ENCODE measurements around the gene TSHZ1.

Gene TSHZ1

DNA sequence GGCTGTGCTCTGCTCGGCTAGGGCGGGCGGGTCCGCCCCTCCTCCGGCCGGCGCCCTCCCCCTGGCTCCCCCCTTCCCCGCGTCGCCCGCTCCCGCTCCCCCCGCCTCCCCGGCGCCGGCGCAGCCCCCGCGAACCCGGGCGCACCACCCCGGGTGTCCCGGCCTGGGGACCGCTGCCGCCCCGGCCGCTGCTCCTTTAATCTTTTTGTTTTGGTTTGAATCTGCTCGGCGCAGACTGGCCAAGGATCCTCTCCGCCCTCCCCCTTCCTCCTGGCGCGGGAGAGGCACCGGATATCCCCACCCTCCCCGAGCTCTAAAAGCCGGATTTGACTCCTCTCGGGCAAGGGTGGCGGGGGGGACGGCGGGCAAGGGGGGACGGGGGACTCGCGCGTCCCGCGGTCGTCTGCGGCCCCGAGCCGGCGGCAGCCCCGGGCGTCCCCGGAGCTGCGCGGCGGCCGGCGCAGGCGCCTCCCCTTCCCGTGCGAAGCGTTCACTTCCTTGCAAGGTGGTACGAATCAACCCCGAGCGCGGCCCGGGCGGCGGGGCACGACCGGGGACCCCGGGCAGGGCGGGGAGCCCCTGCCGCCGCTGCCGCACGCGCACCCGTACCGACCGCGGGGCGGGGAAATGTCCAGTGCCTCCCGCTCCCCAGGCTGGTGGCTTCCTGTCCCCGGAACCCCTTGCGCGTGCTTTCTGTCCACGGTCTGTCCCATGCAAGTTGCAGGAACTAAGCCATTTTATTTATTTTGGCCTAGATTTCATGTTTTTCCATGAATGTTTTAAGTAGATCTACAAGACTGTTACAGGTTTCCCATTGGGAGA is 1.3 kb upstream of the TSHZ1 start, which contains the start of gene PTGR3:
Gene PTGR3, minus strand, starts transcription at position 11 of the 822 bp plus-strand sequence. CDS start 81 bp downstream, outside the sequence.
- peak; percentile 74 to 87 for DNase-seq

DNA sequence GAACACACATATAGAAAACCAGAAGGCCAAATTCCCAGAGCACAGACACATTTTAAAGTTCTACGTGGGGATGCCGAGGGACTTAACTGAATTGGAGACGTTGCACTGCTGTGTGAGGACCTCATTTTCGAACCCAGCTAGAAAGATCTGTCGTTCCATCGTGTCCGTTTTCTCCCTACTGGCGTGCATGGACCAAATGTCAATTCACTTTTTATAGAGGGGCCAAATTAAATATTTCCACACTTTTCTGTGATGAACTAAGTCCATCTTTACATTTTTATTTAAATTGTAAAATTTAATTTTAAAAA is 692 bp upstream of the TSHZ1 start:
- DNase-seq, result no peak

DNA sequence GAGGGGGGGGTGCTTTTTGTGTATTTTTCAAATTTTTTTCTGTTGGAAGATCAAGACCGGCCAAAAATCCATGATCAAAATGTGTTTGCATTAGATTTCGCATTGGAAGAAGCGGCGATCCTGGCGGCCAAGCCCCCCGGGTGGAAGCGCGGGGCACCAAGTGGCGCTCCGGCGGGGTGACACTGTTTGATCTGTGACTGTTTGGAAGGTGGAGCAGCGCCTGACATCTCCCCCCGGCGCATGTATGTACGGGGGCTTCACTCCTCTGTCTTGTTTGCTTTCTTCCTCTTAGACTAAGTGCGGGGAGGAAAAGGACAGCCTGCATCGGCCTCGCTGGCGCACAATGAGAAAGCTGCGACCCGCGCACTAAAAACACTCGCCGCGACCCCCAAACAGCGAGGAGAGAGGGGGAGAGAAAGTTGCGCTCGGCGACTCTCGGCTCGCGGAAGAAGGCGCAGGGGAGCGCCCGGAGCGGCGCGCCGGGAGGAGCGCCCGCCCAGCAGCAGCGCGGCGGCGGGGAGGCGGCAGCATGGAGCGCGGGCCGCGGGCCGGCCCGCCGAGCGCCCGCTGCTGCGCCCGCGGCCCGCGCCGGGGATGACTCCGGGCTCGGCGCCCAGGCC is 515 bp downstream of the TSHZ1 start:
- DNase-seq, result peak in 1 of 2 donors; percentile 38

DNA sequence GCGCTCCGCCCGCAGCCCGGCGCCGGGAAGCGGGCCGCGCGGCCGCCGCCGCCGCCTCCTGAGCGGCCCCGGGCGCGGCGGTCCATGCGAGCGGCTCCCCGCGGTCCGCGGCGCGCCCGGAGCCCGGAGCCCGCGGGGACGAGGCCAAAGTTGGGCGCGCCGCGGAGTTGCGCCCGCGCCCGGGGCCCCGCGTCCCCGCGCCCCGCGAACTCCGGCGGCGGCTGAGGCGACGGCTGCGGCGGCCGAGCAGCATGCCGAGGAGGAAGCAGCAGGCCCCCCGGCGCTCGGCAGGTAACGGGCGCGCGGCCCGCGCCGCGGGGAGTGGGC is 992 bp downstream of the TSHZ1 start:
- no peak for DNase-seq

DNA sequence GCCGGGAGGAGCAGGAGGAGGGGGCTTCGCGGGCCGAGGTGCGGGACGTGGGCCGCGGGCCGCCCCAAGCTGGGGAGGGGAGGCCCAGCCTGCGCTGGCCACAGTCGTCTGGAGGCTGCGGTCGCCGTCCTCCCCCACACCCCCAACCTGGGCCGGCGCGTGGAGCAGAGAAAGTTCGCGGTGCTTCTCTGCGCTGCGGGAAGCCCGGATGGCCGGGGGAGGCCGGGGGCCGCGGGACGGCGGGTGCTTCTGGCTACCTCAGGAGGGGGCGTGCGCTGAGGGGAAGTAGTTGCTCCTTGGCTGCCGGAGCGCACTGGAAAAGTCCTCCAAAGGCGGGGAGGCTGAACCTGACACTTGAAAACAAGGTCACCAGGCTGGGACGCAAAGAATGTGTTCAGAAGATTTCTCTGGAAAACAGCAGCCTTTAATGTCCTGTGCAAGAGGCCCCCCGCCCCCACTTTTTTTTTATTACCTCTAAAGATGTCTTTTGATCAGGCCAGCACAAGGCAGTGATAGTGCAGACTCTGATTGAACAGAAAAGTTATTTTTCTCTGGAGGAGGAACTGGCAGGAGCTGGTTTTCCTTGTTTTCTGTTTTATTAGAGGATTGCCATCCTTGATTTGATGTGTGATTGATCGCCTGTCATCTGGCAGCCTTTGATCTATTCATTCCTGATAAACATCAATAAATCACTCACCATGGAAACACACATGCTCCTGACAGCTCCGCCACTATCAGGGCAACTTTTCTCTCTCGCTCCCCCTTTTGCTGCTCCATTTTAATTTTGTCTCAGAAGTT is 1.6 kb downstream of the TSHZ1 start:
- DNase-seq, result peak in 1 of 2 donors; percentile 32

DNA sequence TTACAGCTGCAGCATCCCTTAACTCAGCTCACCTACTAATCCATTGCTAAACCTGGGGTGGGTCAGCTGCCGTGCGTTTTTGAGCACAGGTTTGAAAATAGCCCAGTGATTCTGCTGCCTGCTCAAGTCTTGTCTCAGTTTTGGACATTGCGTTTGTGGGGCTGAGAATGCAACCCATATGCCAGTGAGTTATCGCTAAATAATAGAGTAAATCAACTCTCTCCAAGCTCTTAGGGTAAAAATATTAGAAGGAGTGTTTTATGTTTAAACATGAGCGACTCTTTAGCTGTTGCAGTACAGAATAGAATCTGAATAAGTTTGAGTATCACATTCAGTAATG is 2.1 kb downstream of the TSHZ1 start:
- DNase-seq, result no peak

DNA sequence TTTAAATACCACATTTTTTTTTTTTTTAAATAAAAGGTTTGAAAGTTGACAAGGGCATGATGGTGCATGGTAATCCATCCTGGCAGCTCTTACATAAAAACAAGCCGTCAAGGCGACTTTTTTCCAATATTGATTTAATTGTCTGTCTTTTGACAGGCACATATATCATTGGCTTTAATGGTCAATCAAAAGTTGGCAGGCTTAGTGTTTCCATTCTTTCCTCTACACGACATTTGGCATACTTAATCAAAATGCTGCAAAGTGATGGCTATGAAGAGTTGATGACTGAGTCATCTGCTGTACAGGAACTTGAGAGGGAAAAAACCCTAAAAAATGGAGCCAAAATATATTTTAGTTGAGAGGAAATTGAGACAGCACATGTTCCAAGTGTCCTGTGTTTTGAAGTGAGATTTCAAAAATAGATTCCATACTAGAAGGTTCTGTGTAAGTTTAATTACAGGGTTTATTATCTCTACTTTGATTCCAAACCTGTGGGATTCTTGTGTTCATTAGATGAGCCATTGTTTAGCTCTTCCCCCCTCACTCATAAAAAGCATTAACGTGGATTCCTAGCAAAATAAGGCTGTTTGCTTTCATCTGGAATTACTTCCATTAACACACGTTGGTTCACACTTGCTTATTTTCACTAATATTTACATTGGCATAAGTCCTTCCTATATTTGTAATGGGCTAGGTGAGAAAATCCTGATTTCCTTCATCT is 3.2 kb downstream of the TSHZ1 start:
- DNase-seq, result no peak

DNA sequence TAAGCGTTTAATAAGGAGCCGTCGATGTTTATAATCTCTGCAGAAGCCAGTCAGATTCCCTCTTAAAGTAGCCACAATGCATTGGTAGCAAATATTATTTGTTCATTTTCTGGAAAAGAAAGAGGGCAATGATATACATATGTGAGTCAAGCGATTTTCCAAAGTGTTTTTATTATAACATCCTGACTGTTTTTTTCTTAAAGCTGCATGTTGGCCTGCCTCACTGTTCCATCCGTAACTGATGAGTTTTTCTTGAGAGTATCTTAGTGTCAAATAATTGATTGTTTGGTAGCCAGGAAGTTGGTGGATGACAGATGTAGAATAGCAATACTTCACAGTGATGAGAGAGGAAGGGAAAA is 3.7 kb downstream of the TSHZ1 start:
- DNase-seq, result no peak

DNA sequence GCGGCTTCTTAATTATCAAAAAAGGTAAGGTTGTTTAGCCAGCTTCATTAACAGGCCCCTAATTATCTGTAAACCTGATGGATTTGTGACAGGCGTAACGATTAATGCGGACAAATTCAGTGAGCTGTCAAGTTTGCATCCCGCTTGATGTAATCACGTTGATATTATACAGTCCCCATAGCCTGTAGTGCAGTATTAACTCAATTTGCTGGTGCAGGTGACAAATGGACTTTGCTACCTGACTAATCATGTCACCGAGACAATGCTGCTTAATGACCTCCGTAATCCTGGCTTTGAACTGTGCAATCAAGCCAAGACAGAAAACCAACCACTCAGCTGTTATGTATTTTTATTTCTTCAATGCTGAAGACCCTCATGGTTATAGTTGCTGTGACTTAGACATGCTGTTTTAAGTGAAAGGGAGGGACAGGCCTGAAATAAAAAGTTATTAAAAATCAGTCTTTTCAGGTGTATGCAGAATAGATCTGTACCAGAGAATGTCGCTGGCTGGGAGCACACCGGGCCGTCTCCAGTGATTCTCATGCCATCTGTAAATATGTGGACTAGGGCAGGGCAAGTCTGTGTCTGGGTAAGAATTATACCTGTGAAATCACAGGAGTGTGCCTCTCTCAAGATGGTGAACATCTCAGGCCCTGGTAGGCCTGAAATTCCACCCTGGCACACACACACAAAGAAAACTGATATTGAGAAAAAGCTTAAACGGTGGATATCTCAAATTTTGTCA is 4.3 kb downstream of the TSHZ1 start:
- DNase-seq, result no peak

DNA sequence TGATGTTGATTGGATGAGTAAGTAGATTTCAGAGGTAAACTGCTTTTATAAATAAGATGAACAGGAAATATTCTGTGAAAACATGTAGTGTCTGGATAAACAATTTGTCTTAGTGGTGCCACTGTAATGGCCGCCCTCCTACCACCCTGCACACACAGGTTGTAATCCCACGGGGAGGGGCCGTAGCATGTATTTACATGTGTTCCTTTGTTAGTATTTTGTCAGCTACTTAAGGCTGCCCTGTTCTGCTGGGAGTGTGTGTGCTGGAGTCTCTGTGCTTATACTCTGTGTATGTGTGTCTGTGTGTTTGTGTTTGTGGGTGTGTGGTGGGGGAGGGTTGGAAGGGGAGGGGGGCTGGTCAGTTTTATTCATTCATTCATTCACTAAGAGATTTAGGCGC is 5.1 kb downstream of the TSHZ1 start:
- DNase-seq, result no peak

DNA sequence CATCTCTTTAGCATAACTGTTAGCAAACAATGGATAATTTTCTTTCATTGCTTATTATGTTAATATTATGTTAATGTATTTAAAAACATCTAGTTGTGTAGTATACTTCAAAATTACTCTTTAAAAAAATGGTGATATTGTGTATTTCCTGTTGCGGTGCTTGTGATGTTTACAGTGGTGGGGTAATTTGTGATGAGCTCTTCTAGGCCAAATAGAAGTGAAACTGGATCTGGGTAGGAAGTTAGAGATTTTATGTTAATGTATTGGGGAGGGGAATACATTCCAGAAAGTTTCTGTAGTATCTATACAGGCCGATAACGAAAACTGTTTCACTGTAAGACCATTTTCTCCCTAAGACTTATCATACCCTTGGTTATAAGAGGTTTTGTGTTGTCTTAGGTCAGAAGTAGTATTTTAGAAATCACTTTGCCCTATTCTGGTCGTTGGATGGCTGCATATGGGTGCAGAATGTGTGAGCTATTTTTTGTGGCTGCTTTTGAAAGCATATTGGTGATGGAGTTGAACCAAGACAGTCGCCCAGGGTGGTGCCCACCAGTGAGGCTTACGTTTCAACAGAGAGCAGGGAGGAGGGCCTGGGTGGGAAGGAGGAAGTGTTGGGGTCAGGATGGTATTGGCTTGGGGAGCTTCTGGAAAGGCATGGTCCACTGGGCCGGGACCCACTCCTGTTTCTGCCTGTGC is 5.8 kb downstream of the TSHZ1 start:
- peak in 1 of 2 donors; percentile 69 for DNase-seq

DNA sequence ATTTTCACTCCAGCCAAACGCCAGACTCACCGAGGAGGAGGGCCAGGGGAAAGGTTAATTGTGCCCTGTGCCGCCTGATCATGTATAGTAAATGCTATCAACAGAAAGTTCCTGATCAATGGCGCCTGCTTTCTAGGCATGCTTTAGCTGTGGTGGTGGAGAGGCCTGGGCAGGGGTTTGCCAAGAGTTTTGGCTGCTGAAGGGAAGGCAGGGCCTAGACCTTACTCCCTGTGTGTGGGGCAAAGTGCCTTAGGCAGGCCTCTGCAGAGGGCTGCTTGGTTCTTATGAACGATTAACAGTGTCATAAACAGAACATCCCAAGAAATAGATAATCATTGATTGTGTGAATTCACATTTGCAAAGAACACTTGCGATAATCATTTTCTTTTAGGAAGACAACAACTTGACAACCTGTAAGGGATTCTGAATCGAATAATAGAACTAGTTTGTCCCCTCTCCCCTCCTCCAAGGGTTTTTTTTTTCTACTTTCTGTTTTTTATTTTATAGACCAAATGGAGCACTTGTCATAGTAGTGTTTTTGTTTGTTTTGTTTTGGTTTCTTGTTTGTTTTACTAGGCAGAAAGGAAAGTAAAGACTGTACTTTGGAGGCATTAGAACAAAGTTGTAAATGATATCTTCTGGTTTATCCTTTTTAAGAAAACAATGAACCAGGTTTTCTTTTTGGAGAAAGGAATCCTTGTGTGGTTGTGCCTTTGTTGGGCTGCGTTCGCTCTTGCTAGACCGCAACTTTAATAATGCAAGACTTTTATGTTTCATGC is 6.5 kb downstream of the TSHZ1 start:
- no peak for DNase-seq

DNA sequence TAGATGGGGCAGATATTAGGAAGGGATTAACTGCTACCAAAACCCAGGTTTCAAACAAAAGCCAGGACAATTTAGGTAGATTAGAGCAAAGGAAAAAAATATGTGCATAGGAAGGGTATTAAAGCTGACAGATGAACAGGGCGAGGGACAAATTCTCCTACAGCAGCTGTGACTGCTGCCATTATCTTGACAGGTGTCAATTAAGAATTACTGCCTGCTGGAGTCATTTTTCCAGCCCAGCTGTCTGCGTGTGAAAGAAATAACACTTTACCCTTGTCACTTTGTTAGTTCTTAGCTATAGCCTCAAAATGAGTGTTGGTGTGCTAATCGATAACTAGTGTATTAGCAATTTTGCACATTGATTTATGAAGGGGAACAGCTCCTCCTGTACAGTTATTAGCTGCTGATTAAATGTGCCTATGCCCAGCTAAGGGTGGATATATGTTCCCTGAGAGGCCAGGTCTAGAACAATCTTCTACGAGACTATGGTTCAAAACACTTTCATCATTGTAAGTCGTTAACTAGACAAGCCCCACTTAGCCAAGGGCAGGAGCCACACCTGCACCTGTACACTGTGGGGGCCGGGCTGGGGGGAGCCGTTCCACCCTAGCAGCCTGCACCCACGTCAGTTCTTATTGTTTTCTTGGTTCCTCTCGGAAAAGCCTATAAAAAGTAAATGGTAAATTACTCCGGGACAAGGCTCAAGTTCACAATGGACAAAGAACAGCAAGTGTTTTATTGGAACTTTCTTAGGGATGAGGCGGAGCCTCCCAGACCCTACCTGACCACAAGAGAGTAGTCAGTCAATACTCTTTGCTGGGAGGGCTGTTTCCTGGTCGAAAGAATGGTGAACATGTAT is 7.7 kb downstream of the TSHZ1 start:
- no peak for DNase-seq

DNA sequence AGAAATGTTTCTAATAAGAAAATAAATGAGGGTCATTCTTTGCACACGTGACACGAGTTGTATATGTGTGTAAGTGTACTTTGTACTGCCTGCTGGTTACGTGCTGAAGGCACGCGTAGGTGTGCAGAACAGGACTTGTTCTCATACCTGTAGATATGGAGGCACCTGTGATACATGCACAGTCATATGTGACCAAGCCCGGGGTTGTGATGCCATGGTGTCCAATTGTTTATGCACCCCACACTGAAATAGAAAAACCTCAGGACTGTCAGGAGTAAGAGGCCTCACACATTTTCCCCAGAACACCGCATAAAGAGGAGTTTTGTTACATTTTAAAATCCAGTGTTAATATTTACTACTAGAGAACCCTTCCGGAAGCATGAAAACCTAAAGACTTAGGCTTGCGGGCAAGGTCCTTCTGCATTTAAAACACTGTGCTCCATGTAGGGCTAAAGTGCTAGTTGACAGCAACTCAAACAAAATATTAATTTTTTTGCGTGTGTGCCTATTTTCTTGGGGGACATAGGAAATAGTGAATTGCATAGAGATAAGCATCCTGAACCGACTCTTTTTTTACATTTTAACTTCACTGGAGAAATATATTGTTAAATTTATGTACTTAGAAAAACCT is 9.3 kb downstream of the TSHZ1 start:
- DNase-seq, result no peak

DNA sequence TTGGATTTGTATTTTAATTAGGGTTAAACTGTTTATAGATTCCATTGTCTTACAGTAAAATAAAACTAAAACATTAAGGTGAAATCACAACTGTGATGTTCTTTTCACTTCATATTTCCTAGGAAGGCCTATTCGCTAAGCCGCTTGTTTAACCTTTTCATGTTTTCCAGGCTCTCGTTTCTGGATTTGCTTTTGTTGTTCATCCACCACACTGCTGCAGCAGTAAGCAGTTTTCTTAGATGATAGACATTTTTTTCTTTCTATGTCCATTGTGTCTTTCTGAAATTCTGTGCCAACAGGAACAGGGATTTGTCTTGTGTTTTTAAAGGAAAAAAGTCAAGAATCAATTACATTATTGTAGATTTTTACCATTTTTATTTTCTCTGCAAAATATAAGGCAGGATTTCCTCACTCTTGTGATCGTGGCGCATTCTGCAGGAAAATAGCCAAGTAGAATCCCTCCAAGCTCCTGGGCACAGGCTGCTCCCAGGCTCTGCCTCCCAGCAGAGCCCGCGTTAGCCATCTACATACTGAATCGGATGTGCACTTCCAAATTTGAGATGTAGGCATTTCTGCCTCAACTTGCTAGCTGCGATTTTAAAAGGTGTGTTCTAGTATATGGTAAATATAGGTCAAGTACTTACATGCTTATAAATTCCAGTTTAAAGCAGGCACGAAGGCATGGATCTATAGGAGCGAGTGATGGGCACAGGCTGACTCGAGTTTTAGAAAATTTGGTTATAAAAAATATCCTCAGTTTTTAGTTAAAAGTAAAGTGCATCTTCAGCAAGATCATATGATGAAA is 10.2 kb downstream of the TSHZ1 start:
- no peak for DNase-seq

DNA sequence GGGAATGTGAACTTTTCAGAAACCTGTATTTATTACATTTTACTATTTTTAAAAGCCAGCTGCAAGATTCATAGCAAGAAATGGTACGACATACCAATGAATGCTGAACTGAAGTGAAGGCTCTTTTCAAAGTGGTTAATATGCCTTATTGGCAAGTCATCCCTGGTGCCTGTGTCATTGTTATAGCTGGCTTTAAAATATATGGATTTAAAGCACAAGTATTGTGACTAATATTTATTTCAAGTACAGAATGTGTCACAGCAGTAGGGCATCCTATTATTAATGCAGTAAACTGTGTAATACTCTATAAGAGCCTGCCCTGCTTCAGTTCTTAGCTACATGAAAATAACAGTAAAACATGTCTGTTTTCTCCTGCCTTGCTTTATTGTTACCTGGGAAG is 10.8 kb downstream of the TSHZ1 start:
- no peak for DNase-seq

DNA sequence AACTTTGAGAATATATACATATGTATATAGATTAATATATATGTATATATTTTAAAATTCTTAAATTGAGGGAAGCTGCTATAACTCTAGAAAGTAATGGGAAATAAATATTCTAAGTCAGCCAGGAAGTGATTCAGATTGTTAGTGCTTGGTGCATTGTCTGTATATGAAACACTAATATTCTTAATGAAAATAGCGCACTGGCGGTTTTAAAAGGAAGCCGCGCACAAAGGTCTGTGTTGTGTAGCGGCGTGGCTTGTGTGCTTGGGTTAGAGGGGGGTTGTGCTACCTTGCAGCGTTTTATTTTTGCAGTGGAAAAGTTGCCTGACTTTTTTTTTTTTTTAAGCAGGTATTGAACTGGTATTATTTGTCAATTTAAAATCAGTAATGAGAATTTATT is 11.3 kb downstream of the TSHZ1 start:
- no peak for DNase-seq

DNA sequence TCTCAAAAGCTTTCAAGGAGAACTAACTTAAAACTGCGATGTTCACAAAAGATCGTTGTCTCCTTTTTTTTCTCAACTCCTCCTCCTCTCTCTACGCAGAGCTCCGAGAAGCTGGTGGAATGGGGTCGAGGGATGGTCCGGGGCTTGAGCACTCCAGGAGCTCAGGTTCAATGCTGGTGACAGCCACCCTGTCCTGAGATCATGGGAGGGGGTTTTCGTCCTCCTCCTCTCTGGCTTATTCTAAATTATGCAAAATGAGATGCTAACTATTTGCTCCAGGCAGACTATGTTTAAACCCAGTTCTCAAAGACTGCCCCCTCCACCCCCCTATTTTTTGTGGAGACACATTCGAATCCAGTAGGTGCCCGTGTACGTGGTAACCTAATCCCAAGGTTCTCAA is 11.8 kb downstream of the TSHZ1 start:
- no peak for DNase-seq

All from CD4-positive, alpha-beta T cell treated with Interferon alpha-2 for 1 hour (primary cell).